Type B pancreatic cell (in vitro differentiated cells): ENCODE data around the gene AGL. TPM values are rescaled to one million over a fixed set of nuclear protein-coding genes. Genes with fewer than 3 reads are reported as not detected.
"Not testable (repeated sequence)": the region's sequence is repeated elsewhere in the genome, so short reads cannot be mapped to it uniquely, and the experiment has no call there.

ENCODE experiments used
- DNase-seq: peaks from one replicate; pipeline ENCODE4 v3.0.0; 2021; ENCODE audit warnings: mixed read lengths; ENCODE audit not compliant: unreplicated experiment; ENCODE audit errors: extremely low spot score
- H3K27ac Mint-ChIP-seq: 2 replicates; pipeline ENCODE4 v1.8.0; 2021; ENCODE audit warnings: mild to moderate bottlenecking, mixed read lengths
- H3K27me3 Mint-ChIP-seq: 2 replicates; pipeline ENCODE4 v1.8.0; 2021; ENCODE audit warnings: mixed read lengths
- H3K36me3 Mint-ChIP-seq: 2 replicates; pipeline ENCODE4 v1.8.0; 2021; ENCODE audit warnings: mixed read lengths
- H3K4me1 Mint-ChIP-seq: one replicate; pipeline ENCODE4 v1.8.0; 2021; ENCODE audit warnings: mixed read lengths; ENCODE audit not compliant: unreplicated experiment
- H3K4me3 Mint-ChIP-seq: 2 replicates; pipeline ENCODE4 v1.8.0; 2021; ENCODE audit warnings: mild to moderate bottlenecking, mixed read lengths
- H3K9me3 Mint-ChIP-seq: 2 replicates; pipeline ENCODE4 v1.8.0; 2021; ENCODE audit warnings: mixed read lengths
- CTCF ChIP-seq: fragments of 200-600 bp; sonication (generic); conservative IDR thresholded peaks from 2 replicates; pipeline ENCODE4 v1.5.0; 2021; ENCODE audit warnings: antibody characterized with exemption, mild to moderate bottlenecking
- total RNA-seq: library from RNA; stranded (reverse); gene quantifications from 2 replicates; pipeline ENCODE4 v1.2.1, GENCODE V29; 2021; ENCODE audit warnings: low replicate concordance

AGL gene
- total RNA-seq, 1 donor from 2014 or later: 17.8 TPM

GRCh38 chr1:99855914-99856450 lies 5.8 kb downstream of the AGL start:
- Mint-ChIP-seq H3K27ac (no peak overlapping the region), H3K4me1 (peaks cover 10% of the 10 kb centered on the region), H3K27me3 (no peaks in the 10 kb centered on the region), H3K36me3 (peaks cover 14% of the 10 kb centered on the region), H3K4me3 (no peak overlapping the region), H3K9me3 (no peaks in the 10 kb centered on the region)
- no peak for DNase-seq
- TF ChIP-seq CTCF: no peak

- peaks cover 19% of the 10 kb centered on the region for H3K36me3 Mint-ChIP-seq
- H3K27ac Mint-ChIP-seq, H3K27me3 Mint-ChIP-seq, H3K4me1 Mint-ChIP-seq, DNase-seq, H3K4me3 Mint-ChIP-seq, H3K9me3 Mint-ChIP-seq: not testable (repeated sequence)
Observed at GRCh38 chr1:99857041-99857440, 6.9 kb downstream of the AGL start.

- Mint-ChIP-seq H3K4me3 (no peak overlapping the region), H3K4me1 (no peaks in the 10 kb centered on the region), H3K9me3 (no peaks in the 10 kb centered on the region), H3K36me3 (peaks cover 16% of the 10 kb centered on the region), H3K27ac (no peak overlapping the region), H3K27me3 (no peaks in the 10 kb centered on the region)
- DNase-seq: no peak
- TF ChIP-seq CTCF: no peak
Observed at GRCh38 chr1:99858286-99858685, 8.1 kb downstream of the AGL start.

GRCh38 chr1:99858881-99859280 lies 8.7 kb downstream of the AGL start:
- no peak for TF ChIP-seq CTCF
- Mint-ChIP-seq H3K27me3 (no peaks in the 10 kb centered on the region), H3K4me1 (no peaks in the 10 kb centered on the region), H3K4me3 (no peak overlapping the region), H3K9me3 (no peaks in the 10 kb centered on the region), H3K27ac (no peak overlapping the region), H3K36me3 (peaks cover 14% of the 10 kb centered on the region)
- no peak for DNase-seq

- no peaks in the 10 kb centered on the region for H3K4me1 Mint-ChIP-seq
- H3K9me3 Mint-ChIP-seq: no peaks in the 10 kb centered on the region
- DNase-seq: no peak
- H3K27ac Mint-ChIP-seq: no peak overlapping the region
- no peaks in the 10 kb centered on the region for H3K27me3 Mint-ChIP-seq
- no peak for TF ChIP-seq CTCF
- peaks cover 23% of the 10 kb centered on the region for H3K36me3 Mint-ChIP-seq
- H3K4me3 Mint-ChIP-seq: no peak overlapping the region
Observed at GRCh38 chr1:99860703-99861102, 10.5 kb downstream of the AGL start.

GRCh38 chr1:99867682-99868081 lies 17.5 kb downstream of the AGL start:
- Mint-ChIP-seq H3K4me3 (no peak overlapping the region), H3K27me3 (no peaks in the 10 kb centered on the region), H3K4me1 (no peaks in the 10 kb centered on the region), H3K9me3 (no peaks in the 10 kb centered on the region), H3K27ac (no peak overlapping the region), H3K36me3 (peaks cover 9% of the 10 kb centered on the region)
- TF ChIP-seq CTCF: no peak
- no peak for DNase-seq
